ENCODE measurements around the gene MMD2. TPM values are rescaled to one million over a fixed set of nuclear protein-coding genes. Genes with fewer than 3 reads are reported as not detected.

MMD2 gene
- total RNA-seq, 1 donor from 2014 or later = not detected

DNA sequence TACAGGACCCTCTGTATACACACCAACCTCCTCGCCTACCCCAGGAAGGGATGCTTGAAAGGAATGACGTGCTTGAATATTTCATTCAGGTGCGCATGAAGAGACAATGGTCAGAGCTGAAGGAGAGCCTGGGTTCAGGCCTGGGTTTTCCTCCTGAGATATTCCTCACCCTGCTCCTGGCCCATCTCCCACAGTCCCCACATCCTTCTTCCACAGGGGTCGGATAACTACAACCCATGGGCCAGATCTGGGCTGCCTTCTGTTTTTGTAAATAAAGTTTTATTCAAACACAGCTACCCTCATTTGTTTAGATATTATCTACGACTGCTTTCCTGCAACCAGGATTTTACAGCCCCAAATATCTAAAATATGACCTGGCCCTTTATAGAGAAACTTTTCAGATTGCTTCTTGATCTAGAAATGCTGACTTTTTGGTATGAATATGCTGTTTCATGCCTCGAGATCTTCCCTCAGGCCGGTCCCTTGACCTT is 73.6 kb downstream of the MMD2 start:
- peaks cover 3% of the 10 kb centered on the region for H3K9me3 Mint-ChIP-seq (ENCODE audit: unreplicated experiment)
- no peak overlapping the region for H3K9ac ChIP-seq (ENCODE audit: low read length)
- H4K20me1 ChIP-seq (ENCODE audit: insufficient read depth, low read length) = no peaks in the 10 kb centered on the region
- TF ChIP-seq EZH2 (IDR thresholded peaks at IDR 0.05; ENCODE audit: insufficient read depth, low read length) = no peak
- TF ChIP-seq, protein P1, sequence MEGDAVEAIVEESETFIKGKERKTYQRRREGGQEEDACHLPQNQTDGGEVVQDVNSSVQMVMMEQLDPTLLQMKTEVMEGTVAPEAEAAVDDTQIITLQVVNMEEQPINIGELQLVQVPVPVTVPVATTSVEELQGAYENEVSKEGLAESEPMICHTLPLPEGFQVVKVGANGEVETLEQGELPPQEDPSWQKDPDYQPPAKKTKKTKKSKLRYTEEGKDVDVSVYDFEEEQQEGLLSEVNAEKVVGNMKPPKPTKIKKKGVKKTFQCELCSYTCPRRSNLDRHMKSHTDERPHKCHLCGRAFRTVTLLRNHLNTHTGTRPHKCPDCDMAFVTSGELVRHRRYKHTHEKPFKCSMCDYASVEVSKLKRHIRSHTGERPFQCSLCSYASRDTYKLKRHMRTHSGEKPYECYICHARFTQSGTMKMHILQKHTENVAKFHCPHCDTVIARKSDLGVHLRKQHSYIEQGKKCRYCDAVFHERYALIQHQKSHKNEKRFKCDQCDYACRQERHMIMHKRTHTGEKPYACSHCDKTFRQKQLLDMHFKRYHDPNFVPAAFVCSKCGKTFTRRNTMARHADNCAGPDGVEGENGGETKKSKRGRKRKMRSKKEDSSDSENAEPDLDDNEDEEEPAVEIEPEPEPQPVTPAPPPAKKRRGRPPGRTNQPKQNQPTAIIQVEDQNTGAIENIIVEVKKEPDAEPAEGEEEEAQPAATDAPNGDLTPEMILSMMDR (IDR thresholded peaks at IDR 0.05; ENCODE audit: insufficient read depth, low read depth, low read length) = no peak
- peaks cover 31% of the 10 kb centered on the region for H3K27me3 Mint-ChIP-seq (ENCODE audit: low read depth, unreplicated experiment)
- H3K36me3 ChIP-seq (ENCODE audit: insufficient read depth, low read length) = no peaks in the 10 kb centered on the region
- H3K79me2 ChIP-seq (ENCODE audit: insufficient read depth, low read length) = no peaks in the 10 kb centered on the region
- no peaks in the 10 kb centered on the region for H3K36me3 Mint-ChIP-seq (ENCODE audit: low read depth, unreplicated experiment)
- H3K27ac ChIP-seq (ENCODE audit: low read depth, low read length) = no peak overlapping the region
- peaks cover 8% of the 10 kb centered on the region for H3K4me1 Mint-ChIP-seq (ENCODE audit: low read depth, unreplicated experiment)
- peaks cover 2% of the 10 kb centered on the region for H3K27me3 ChIP-seq (ENCODE audit: insufficient read depth, low read length)
- H3K4me3 ChIP-seq (ENCODE audit: insufficient read depth, low read depth, low read length) = no peak overlapping the region
- no peak for FAIRE-seq
- no peaks in the 10 kb centered on the region for H3K9me3 ChIP-seq (ENCODE audit: insufficient read depth, low read depth, low read length)
- H3K4me2 ChIP-seq (ENCODE audit: low read length) = no peak overlapping the region
- H3K27ac Mint-ChIP-seq (ENCODE audit: unreplicated experiment) = no peak overlapping the region
- no peak overlapping the region for H2AFZ ChIP-seq (ENCODE audit: low read depth, low read length)
- H3K4me3 Mint-ChIP-seq (ENCODE audit: unreplicated experiment) = no peak overlapping the region
- peaks cover 5% of the 10 kb centered on the region for H3K4me1 ChIP-seq (ENCODE audit: insufficient read depth, low read length)
- no peak for DNase-seq (ENCODE audit: low read depth)

DNA sequence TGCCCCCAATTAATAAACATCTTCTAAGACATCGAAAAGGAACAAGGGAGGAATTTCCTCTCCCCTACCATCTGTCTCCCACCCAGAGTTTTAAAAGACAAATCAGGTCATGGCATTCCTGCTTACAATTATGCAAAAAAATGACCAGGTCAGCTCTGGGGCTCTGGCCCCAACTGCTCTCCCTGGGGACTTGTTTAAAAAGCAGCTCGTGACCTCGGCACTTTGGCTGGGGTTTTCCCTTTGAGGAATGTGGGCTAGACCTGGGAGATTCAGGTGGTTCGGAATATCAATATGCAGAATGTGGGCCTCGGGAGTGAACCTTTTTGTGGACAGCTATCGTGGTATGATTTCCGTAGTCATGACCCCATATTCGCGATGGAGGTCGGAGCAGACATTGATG is 74.8 kb downstream of the MMD2 start:
- DNase-seq (ENCODE audit: low read depth) (no peak), FAIRE-seq (no peak)
- H2AFZ ChIP-seq (ENCODE audit: low read depth, low read length) = no peak overlapping the region
- H3K36me3 Mint-ChIP-seq (ENCODE audit: low read depth, unreplicated experiment) = no peaks in the 10 kb centered on the region
- H3K4me3 Mint-ChIP-seq (ENCODE audit: unreplicated experiment) = no peak overlapping the region
- H4K20me1 ChIP-seq (ENCODE audit: insufficient read depth, low read length) = no peaks in the 10 kb centered on the region
- peaks cover 29% of the 10 kb centered on the region for H3K27me3 Mint-ChIP-seq (ENCODE audit: low read depth, unreplicated experiment)
- H3K4me3 ChIP-seq (ENCODE audit: insufficient read depth, low read depth, low read length) = no peak overlapping the region
- peaks cover 10% of the 10 kb centered on the region for H3K4me1 Mint-ChIP-seq (ENCODE audit: low read depth, unreplicated experiment)
- no peaks in the 10 kb centered on the region for H3K79me2 ChIP-seq (ENCODE audit: insufficient read depth, low read length)
- peaks cover 3% of the 10 kb centered on the region for H3K9me3 Mint-ChIP-seq (ENCODE audit: unreplicated experiment)
- H3K9ac ChIP-seq (ENCODE audit: low read length) = no peak overlapping the region
- no peaks in the 10 kb centered on the region for H3K36me3 ChIP-seq (ENCODE audit: insufficient read depth, low read length)
- H3K27ac Mint-ChIP-seq (ENCODE audit: unreplicated experiment) = no peak overlapping the region
- H3K27me3 ChIP-seq (ENCODE audit: insufficient read depth, low read length) = peaks cover 2% of the 10 kb centered on the region
- no peaks in the 10 kb centered on the region for H3K9me3 ChIP-seq (ENCODE audit: insufficient read depth, low read depth, low read length)
- no peak overlapping the region for H3K27ac ChIP-seq (ENCODE audit: low read depth, low read length)
- TF ChIP-seq, protein P1 (IDR thresholded peaks at IDR 0.05; ENCODE audit: insufficient read depth, low read depth, low read length) = no peak
- no peak for TF ChIP-seq EZH2 (IDR thresholded peaks at IDR 0.05; ENCODE audit: insufficient read depth, low read length)
- no peak overlapping the region for H3K4me2 ChIP-seq (ENCODE audit: low read length)
- H3K4me1 ChIP-seq (ENCODE audit: insufficient read depth, low read length) = peaks cover 8% of the 10 kb centered on the region

DNA sequence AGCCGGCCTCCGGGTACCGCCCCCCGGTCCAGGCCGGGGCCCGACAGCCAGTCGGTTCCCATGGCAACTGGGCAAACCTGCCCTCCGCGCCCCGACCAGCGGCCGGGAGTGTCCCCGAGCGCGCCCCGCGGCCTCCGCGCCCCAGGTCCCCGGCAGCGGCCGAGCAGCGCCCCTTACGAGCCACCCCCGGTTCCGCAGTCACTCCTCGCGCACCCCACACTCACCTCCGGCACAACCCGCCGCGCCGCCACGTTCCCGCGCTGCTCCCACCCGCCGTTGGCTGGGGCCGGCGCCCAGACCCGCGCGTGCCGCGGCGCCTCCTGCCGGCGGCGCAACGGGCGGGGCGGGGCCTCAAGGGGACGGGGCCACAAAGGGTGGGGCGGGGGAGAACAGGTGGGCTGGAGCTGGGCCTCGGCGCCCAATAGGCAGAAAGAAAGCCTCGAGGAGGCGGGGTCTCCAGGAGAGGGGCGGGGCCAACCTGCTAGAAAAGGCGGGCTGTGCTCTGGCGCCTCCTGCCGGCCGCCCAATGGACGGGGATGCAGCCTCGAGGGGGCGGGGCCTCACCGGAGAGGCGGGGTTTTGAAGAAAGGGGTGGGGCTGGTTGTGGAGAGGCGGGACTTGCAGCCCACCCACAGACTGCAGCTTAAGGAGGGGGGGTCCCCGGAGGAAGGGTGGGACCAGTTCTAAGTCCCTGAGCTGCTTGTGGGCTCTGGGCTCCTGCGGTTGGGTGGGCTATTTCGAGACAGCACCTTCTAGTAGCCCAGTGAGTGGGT is 75.4 kb downstream of the MMD2 start, which contains the start of gene RADIL:
Gene RADIL, minus strand, starts transcription at position 345 of the 773 bp plus-strand sequence. CDS start 5,577 bp downstream, outside the sequence.
- Histone ChIP-seq H3K4me1 (ENCODE audit: insufficient read depth, low read length) (peaks cover 11% of the 10 kb centered on the region), H3K79me2 (ENCODE audit: insufficient read depth, low read length) (no peaks in the 10 kb centered on the region), H3K4me3 (ENCODE audit: insufficient read depth, low read depth, low read length) (peak within 1 kb of the TSS; percentile 56), H3K27me3 (ENCODE audit: insufficient read depth, low read length) (peaks cover 2% of the 10 kb centered on the region), H3K36me3 (ENCODE audit: insufficient read depth, low read length) (no peaks in the 10 kb centered on the region), H3K27ac (ENCODE audit: low read depth, low read length) (no peak within 1 kb of the TSS), H3K9me3 (ENCODE audit: insufficient read depth, low read depth, low read length) (no peaks in the 10 kb centered on the region), H4K20me1 (ENCODE audit: insufficient read depth, low read length) (no peaks in the 10 kb centered on the region), H2AFZ (ENCODE audit: low read depth, low read length) (peak within 1 kb of the TSS; percentile 79), H3K9ac (ENCODE audit: low read length) (peak within 1 kb of the TSS; percentile 63), H3K4me2 (ENCODE audit: low read length) (peak within 1 kb of the TSS; percentile 89)
- H3K4me1 Mint-ChIP-seq (ENCODE audit: low read depth, unreplicated experiment) = peaks cover 10% of the 10 kb centered on the region
- FAIRE-seq (no peak), DNase-seq (ENCODE audit: low read depth) (peak; percentile 39)
- no peak for TF ChIP-seq EZH2 (IDR thresholded peaks at IDR 0.05; ENCODE audit: insufficient read depth, low read length)
- TF ChIP-seq, protein P1 (IDR thresholded peaks at IDR 0.05; ENCODE audit: insufficient read depth, low read depth, low read length) = peak; percentile 27
- H3K9me3 Mint-ChIP-seq (ENCODE audit: unreplicated experiment) = peaks cover 3% of the 10 kb centered on the region
- H3K4me3 Mint-ChIP-seq (ENCODE audit: unreplicated experiment) = peak within 1 kb of the TSS; percentile 85
- H3K27ac Mint-ChIP-seq (ENCODE audit: unreplicated experiment) = peak within 1 kb of the TSS; percentile 66
- H3K36me3 Mint-ChIP-seq (ENCODE audit: low read depth, unreplicated experiment) = no peaks in the 10 kb centered on the region
- H3K27me3 Mint-ChIP-seq (ENCODE audit: low read depth, unreplicated experiment) = peaks cover 30% of the 10 kb centered on the region
